NCI-H2081 treated with DMSO at 0.1 percent for 48 hours (cell line): ENCODE results near the gene COL11A2.
"Not testable (repeated sequence)": the region's sequence is repeated elsewhere in the genome, so short reads cannot be mapped to it uniquely, and the experiment has no call there.

Experiments used
- DNase-seq: peaks from one replicate; lab custom pipeline; 2025; lab: John Stamatoyannopoulos, UW

COL11A2 gene

DNA sequence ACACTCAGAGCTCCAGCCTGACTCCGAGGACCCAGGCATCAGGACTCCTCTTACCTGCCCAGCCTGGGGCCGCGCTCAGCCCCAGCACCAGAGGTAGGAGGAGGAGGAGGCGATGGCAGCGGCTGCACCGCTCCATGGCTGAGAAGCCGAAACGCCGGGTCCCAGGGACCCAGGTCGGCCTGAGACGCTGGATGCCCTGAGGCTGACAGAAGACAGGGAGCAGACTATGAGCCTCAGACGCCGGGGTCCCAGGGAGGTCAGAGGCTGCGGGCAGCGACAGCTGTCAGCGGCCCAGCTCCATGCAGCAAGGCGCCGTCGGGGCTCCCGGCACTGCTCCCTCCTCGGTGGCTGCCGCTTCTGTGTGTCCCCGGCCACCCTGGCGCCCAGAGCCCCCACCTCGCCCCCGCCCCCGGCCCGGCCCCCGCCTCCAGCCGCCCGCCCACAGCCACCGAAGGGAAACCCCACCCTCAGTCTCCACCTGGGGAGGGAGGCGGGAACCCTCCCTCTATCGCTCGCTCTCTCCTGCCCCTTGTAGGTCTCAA is at the start of gene COL11A2:
TSS of gene COL11A2 (minus strand) at position 363 of the 542 bp plus-strand sequence. CDS start at position 136, 227 bp downstream.
- DNase-seq: no peak

DNA sequence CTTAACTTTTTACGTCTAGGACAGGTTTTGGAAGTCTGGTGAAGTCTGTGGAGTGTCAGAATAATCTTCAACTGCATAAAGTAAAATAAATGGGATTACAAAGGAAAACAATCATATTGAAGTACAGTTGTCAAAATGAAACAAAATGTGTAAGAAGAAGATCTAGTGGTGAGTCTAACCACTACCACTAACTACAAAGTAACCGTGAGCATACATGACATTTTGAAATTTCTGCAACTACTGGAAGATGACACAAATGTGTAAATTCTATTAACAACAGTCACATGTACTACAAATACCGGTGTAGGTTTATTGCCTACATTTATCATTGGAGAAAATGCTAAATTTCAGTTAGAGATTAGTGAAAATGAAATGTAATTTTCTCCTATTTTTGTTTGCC is 49.7 kb upstream of the COL11A2 start:
- no peak for DNase-seq

DNA sequence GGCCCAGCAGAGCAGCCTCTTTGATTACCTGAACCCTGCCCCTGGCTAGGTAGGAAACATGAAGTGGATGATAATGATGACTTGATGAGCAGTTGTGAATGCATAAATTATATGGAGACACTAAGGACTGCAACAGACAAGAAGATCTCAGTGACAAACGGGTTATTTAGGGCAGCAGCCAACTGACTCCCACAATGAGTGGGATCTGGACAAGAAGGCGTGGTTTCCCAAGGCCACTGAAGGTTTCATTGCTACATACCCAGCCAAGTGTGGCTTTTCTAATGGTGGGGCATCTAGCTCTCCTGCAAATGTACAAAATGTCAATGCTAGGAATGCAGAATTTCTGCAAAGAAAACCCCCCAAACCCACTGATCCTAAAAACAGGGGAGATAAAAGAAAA is 45.5 kb upstream of the COL11A2 start:
- no peak for DNase-seq

DNA sequence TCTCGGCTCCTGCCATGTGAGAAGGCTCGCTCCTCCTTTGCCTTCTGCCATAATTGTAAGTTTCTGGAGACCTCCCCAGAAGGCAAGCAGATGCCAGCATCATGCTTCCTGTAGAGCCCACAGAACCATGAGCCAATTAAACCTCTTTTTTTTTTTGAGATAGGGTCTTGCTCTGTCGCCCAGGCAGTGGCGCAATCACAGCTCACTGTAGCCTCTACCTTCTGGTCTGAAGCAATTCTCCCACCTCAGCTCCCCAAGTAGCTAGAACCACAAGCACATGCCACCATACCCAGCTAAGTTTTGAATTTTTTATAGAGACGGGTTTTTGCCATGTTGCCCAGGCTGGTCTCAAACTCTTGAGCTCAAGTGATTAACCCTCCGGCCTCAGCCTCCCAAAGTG is 44.6 kb upstream of the COL11A2 start:
- DNase-seq: no peak

DNA sequence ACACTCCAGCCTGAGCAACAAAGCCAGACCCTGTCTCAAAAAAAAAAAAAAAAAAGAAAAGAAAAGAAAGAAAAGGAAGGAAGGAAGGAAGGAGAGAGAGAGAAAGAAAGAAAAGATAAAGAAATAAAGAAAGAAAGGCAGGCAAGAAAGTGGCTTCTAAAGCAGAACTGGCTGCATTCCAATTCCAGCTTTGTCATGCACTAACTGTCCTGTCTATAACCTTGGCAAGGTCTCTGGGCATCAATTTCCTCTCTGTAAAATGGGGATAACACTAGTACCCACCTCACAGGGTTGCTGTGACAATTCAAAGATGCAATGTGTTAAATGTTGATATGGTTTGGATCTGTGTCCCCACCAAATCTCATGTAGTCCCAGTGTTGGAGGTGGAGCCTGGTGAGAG is 44.1 kb upstream of the COL11A2 start:
- DNase-seq: no peak

DNA sequence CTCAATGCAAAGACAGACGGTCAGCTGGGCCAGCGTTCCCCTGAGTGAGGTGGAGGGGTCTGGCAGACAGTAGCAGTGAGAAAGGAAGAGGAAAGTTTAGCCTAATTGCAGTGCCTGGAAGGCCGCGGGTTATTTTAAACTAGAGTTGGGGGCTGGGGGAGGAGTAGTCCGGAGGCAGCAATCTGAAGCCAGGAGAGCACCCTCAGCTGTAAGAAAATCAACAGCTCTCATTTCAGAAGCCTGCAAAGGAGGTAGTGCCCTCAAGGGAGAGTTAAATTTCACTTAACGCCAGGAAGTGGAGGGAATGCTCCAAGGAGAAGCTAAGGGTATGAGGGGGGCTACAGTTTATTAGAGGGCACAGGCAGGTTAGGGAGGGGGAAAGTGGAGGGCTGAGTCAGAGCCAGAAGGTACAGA is 43.0 kb upstream of the COL11A2 start:
- no peak for DNase-seq

DNA sequence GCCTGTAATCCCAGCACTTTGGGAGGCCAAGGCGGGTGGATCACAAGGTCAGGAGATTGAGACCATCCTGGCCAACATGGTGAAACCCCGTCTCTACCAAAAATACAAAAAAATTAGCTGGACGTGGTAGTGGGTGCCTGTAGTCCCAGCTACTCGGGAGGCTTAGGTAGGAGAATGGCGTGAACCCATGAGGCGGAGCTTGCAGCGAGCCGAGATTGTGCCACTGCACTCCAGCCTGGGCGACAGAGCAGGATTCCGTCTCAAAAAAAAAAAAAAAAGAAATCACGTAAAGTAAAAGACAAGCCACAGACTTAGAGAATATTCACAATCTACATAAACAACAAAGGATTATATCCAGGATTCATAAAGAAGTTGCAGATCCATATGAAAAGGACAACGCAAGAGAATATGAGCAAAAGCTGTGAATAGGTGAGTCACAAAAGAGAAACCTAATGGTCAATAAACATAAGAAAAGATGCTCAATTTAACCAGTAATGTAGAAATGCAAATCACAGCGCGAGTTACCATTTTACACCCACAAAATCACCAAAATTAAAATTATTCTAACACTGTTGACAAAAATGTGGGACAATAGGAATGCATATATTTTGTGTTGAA is 34.3 kb upstream of the COL11A2 start:
- DNase-seq: not testable (repeated sequence)

DNA sequence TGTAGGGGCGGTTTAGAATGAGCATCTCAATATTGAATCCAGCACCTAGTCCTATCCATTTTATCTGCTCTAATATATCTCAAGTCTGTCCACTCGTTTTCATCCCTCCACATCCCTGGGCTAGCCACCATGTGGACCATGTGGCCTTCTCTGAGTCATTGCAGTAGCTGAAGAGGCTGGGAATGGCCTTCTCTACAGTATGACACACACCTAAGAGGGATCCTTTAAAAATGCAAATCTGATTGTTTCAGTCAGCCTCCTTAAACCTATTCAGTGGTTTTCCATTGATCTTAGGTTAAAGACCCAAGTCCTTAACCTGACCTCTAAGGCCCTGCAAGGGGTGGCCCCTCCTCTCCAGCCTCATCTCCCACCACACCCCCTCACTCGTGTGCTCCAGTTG is 25.4 kb upstream of the COL11A2 start:
- no peak for DNase-seq

DNA sequence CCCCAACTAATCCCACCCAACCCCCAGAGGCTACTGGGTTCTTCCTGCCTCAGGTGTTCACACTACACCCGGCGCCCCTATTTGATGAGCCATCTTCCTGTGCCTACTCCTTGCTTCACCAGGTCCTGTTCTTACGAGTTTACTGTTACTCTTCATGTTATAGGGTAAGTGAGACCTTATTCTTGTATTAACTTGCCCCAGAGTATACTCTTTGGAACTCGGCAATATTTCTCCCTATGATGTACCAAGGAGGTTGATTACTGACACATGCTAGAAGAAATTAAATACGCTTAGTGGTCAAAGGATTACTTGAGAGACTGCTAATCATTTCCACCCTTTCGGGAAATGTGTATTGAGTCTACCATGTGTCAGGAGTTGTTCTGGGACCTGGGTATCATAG is 25.0 kb upstream of the COL11A2 start:
- DNase-seq: no peak

DNA sequence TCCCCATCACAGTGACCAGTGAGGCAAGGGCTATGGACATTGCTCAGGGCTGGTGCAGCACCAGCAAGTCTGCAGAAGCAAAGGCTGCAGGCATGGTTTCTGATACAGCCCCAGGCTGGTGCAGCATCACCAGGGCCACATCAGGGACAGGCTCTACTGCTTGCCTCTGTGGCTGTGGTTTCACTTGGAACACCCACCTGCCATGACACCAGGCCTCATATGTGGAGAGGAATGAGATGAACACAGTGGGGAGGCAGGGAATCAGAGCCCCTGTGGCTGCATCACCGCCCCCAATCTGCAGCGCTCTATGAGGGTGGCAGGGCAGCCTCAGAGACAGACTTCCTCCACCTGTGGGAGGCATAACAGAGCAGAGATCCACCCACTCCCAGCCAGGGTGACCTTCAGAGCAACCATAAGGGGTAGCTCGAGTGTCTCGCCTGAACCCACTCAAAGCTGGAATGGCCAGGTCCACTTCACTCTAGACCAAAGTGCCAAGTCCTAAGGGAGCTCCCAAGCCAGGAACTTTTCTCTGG is 23.9 kb upstream of the COL11A2 start:
- no peak for DNase-seq

DNA sequence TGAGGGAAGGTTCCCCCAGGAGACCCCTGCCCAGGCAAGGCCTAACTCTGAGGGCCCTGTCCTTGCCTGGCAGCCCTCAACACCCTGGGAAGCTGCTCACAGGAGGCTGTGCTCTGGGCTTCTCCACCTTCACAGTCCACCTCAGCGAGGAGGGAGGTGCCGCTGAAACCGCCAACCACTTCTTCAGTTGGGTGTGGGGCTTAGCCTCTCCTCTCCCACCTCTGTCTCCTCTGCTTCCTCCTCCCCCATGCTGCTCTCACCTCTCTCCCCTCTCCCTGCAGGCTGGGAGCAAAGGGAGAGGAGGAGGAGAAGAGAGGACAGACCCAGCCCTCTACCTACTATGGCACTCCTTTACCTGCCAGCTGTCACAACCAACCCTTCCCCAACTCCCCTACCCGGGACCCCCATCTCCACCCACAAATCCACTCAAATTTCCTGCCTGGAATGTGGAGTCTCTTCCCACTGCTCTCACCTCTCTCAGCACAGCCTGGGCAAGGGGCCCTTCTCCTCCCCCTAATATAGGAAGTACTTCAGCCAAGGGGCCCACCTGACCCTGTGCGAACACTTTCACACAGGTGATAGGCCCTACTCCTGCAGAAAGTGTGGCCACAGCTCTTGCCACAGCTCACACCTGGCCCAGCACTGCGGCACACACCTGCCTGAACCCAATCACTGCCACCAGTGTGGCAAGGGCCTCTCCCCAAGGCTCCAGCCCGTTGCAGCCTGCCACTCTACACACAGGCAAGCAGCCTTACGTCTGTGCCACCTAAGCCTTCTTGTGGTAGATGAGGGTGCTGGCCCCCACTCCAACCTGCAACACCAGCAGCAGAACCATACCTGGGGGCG is 23.2 kb upstream of the COL11A2 start:
- no peak for DNase-seq

DNA sequence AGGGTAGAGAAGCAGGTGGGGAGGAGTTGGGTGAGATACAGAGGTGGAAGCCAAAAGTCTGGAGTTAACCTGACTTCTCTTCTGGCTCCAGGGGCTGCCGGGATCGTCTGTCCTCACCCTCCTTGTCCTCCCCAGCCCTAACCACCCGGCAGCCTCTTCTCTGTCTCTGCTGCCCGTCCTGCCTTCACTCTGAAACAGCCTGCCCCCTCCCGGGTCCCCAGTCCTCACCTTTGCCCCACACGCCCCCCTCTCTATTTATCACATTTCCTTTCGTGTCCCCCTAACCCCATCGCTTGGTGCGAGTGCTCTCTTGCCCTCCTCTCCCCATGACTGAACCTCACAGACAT is 21.7 kb upstream of the COL11A2 start:
- DNase-seq: no peak

DNA sequence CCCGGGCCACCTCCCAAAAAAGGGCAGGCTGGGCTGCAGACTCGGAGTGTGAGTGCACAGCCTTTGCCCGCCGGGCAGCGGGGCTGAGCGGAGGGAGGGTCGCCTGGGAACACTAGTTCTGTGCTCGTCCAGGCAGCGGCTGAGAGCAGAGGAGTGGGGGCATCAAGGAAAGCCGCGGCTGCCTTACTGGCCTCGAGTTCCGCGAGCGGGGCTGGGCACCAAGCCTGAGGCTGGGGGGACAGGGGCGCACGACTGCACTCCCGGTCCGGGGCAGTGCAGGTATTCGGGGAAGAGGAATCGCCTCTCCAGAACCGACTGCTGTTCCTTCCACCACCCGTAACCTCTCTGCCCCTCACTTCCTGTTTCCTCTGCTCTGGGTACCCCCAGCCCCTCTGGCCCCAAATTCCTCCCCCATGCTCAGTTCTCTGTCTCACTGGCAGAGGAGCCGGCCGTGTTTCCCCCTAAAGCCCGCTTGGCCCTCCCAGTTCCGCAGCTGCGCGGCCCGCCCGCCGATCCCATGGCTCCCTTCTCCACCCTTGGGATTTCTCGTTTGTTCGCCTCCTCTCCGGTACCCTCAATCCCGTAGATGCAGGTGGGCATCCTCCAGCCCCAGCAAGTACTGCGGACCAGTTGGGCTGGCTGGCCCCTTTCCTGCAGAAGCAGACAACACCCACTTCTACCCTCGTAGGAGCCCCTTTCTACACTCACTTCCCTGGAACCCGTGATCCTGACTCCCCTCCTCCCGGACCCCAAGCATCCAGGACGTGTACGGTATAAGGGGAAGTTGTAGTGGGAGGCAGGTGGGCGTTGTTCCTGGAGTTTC is 21.1 kb upstream of the COL11A2 start:
- DNase-seq: no peak

DNA sequence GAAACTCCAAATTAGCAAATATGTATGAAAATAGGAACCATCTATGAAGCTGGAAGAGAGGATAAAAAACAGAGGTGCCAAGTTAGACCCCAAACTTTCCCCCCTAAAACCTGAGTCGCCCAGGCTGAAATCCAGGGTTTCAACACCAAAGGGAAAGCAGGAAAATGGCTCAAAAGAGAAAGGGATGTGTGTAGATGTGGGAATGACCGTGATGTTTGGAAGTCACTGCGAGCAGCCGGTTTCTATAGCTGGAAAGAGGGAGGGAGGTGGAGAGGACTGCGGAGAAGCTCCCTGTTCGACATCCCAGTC is 20.5 kb upstream of the COL11A2 start:
- no peak for DNase-seq

DNA sequence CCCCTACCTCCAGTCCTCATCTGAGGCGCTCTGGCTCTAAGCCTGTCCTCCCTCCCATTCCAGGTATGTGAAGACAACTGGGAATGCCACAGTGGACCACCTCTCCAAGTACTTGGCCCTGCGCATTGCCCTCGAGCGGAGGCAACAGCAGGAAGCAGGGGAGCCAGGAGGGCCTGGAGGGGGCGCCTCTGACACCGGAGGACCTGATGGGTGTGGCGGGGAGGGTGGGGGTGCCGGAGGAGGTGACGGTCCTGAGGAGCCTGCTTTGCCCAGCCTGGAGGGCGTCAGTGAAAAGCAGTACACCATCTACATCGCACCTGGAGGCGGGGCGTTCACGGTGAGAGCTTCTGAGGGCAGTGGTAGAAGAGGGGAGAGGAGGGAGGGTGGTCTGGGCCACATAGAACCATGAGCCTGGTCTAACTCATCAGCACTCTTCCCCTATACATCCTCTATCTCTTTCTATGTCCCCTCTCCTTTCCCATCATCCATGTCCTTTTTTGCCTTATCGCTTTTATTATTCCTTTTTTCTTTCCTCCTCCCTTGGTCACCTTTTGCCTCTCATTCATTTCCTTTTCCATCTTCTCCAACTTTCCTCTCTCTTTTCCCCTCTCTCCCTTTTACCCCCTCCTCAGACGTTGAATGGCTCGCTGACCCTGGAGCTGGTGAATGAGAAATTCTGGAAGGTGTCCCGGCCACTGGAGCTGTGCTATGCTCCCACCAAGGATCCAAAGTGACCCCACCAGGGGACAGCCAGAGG is 19.6 kb upstream of the COL11A2 start:
- DNase-seq: no peak

DNA sequence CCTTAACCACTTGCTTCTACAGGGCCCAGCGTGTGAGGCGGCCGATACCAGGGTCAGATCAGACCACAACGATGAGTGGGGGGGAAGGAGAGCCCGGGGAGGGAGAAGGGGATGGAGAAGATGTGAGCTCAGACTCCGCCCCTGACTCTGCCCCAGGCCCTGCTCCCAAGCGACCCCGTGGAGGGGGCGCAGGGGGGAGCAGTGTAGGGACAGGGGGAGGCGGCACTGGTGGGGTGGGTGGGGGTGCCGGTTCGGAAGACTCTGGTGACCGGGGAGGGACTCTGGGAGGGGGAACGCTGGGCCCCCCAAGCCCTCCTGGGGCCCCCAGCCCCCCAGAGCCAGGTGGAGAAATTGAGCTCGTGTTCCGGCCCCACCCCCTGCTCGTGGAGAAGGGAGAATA is 18.9 kb upstream of the COL11A2 start:
- no peak for DNase-seq

DNA sequence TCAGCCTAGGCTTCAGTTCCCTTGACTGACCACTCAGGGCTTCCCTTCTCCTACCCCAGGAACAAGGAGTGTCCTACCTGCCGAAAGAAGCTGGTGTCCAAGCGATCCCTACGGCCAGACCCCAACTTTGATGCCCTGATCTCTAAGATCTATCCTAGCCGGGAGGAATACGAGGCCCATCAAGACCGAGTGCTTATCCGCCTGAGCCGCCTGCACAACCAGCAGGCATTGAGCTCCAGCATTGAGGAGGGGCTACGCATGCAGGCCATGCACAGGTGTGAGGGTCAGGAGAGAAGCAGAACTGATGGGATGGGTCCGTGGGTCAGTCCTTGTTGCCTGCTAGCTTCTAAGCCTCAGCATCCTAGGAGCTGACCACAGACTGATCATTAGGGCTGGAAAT is 17.6 kb upstream of the COL11A2 start:
- DNase-seq: no peak

DNA sequence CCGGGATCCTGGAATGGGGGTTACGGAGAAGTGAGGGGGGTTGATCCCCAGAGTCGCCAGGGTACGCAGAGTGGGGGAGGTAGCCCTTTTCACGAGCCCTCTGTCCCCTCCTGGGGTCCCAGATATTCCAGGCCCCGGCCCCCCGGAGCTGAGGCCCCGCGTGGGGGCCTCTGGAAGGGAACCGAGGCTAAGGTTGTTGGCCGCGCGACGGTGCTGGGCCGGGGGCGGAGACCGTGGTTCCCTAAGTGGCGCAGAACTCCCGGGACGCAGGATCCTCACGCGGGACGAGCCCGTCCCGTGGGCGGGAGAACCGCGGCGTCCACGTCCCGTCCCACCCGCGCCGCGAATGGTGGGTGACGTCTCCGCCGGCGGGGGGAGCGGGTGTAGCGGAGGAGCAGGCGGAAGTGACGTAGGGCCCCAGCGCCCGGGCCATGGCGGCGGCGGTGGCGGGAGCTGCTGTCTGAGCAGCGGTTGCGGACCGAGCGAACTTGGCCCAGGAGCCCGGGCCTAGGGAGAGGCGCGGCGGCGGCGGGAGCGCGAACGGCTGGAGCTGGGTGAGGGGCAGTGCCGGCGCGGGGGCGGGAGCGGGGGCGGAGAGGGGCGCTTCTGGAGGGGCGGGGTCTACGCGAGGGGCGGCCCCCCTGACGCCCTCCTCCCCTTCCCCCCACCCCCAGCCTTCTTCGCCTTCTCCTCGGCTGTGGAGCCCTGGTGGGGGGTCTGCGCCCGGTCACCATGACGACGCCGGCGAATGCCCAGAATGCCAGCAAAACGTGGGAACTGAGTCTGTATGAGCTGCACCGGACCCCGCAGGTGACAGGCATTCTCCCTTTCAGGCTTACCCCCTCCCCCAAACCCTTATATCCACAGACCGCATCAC is 16.1 kb upstream of the COL11A2 start, which contains the start of gene RING1:
TSS of gene RING1 (plus strand) at position 410 of the 877 bp plus-strand sequence. CDS start at position 733, 323 bp downstream.
- DNase-seq: no peak

DNA sequence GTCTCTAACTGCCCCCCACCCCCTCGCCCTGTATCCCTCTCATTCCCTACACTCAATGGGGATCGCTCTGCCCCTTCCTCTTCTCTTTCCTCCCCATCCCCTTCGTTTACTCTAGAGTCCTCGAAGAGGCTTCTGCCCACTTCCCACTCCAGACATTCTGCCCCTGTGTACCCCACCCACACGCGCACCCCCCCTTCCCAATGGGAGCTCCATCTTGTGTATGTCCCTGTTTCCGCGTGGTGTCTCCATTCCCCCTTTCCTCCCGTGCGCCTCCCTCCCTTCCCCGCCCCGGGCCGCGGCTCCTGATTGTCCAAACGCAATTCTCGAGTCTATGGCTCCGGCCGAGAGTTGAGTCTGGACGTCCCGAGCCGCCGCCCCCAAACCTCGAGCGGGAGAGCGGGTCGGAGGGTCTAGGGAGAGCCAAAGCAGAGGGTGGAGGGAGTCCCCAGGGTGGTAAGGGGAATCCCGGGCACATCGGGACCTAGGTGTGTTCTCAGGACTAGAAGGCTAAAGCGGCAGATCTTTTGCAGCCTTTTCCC is 15.4 kb upstream of the COL11A2 start:
- no peak for DNase-seq

DNA sequence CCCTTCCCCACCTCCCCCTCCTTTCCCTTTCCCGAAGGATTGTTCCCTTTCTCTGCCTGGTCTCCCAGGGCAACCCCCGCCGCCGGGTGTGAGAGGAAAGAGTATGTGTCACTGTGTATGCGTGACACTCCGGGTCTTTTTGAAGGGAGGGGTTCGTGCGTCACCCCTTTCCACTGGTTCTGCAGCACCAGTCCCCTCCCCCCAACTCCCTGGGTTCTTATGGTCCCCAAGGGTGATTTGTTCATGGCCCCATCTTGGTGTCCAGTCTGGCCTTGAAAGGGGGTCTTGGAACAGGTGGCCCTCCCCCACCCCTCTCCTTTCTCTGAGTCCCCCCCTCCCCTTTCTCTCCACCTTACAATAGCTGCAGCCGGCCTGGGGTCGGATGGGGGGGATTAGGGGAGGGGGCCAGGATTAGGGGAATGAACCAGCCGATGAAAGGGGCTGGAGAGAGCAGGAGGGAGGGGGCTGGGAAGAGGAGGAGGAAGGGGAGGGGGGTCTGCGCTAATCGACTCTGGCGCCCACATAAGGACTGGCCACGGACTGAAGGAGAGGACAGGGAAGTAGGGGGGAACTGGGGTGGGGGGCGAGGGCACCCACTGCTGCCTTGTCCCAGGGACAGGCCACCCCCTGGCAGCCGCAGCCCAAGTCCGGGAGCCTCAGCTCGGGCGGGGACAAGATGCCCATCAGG is 14.7 kb upstream of the COL11A2 start:
- no peak for DNase-seq
